Measurements from ENCODE around the gene MEGF11. TPM values are rescaled to one million over a fixed set of nuclear protein-coding genes. Genes with fewer than 3 reads are reported as not detected.

Gene MEGF11
- 0.66 TPM for polyA plus RNA-seq
- long read RNA-seq, donor 1: 0 reads
- long read RNA-seq, donor 2: 0 reads
- long read RNA-seq, donor 3: 0 reads
- long read RNA-seq, donor 4: 0 reads
- long read RNA-seq, donor 5: 0 reads
- long read RNA-seq, donor 6: 0 reads
- long read RNA-seq, donor 7: 0 reads
- long read RNA-seq, donor 8: 0 reads
- long read RNA-seq, donor 9: 0 reads
- long read RNA-seq, donor 10: 0 reads
- long read RNA-seq, donor 11: 0 reads

DNA sequence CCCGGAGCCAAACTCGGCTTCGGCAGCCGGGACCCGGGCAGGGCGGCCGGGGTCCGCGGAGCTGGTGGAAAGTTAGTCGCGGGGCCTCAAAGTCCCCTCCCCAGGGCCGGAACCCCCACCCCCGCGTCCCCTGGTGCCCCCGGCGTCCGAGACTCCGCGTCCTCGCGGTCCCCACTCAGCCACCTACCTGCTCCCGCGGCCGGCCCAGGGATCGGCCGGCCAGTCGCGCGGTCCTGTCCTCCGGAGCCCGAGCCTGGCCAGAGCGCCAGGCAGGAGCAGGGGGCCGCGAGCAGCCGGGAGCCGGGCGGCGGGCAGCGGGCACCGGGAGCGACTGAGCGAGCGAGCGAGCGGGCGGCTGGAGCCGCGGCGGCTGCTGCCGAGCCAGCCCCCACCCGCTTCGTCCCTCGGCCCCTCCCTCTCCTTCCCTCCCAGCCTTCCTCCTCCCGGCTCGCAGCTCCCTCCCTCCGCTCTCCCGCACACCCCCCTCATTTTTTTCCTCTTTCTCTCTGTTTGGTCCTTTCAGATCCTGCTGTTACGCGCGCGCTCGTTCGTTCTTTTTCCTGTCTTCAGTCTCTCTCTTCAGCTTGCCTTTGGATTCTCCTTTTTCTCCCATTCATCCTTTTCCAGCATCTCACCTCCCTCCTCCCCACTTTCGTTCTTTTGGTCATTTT lies at the start of gene MEGF11:
MEGF11 (minus strand) TSS at position 333 of the 671 bp plus-strand sequence. CDS start 125,347 bp downstream, outside the sequence.
- WGBS (ENCODE audit: insufficient coverage, low lambda C conversion rate): 0% methylated on average over 11 of the region's 64 CpGs
- H3K4me3 ChIP-seq (ENCODE audit: low read length): peak within 1 kb of the TSS; percentile 38
- peaks cover 94% of the 10 kb centered on the region for H3K27me3 ChIP-seq (ENCODE audit: control insufficient read depth, insufficient read depth, low read length)
- no peaks in the 10 kb centered on the region for H3K36me3 ChIP-seq (ENCODE audit: control insufficient read depth, insufficient read depth, low read length)
- no peaks in the 10 kb centered on the region for H3K9me3 ChIP-seq (ENCODE audit: control insufficient read depth, low read depth, low read length)
- no peak within 1 kb of the TSS for H3K27ac ChIP-seq (ENCODE audit: low read length)
- H3K4me1 ChIP-seq (ENCODE audit: control insufficient read depth, insufficient read depth, low read length): peaks cover 8% of the 10 kb centered on the region
- peak in 1 of 2 donors; percentile 38 for DNase-seq

- WGBS (ENCODE audit: insufficient coverage, low lambda C conversion rate): 100% methylated on average over 3 of the region's 5 CpGs
- Histone ChIP-seq H3K4me3 (ENCODE audit: low read length) (no peak overlapping the region), H3K4me1 (ENCODE audit: control insufficient read depth, insufficient read depth, low read length) (no peaks in the 10 kb centered on the region), H3K27me3 (ENCODE audit: control insufficient read depth, insufficient read depth, low read length) (no peaks in the 10 kb centered on the region), H3K27ac (ENCODE audit: low read length) (no peak overlapping the region), H3K36me3 (ENCODE audit: control insufficient read depth, insufficient read depth, low read length) (peaks cover 22% of the 10 kb centered on the region), H3K9me3 (ENCODE audit: control insufficient read depth, low read depth, low read length) (no peaks in the 10 kb centered on the region)
- no peak for DNase-seq
Observed at GRCh38 chr15:66302489-66303278, 49.1 kb upstream of the MEGF11 start.

- peaks cover 9% of the 10 kb centered on the region for H3K36me3 ChIP-seq (ENCODE audit: control insufficient read depth, insufficient read depth, low read length)
- DNase-seq: no peak
- H3K4me1 ChIP-seq (ENCODE audit: control insufficient read depth, insufficient read depth, low read length): peaks cover 9% of the 10 kb centered on the region
- no peak overlapping the region for H3K27ac ChIP-seq (ENCODE audit: low read length)
- no peaks in the 10 kb centered on the region for H3K27me3 ChIP-seq (ENCODE audit: control insufficient read depth, insufficient read depth, low read length)
- no CpG with 5 or more reads among the region's 4 CpGs for WGBS (ENCODE audit: insufficient coverage, low lambda C conversion rate)
- peaks cover 1% of the 10 kb centered on the region for H3K9me3 ChIP-seq (ENCODE audit: control insufficient read depth, low read depth, low read length)
- H3K4me3 ChIP-seq (ENCODE audit: low read length): no peak overlapping the region
Observed at GRCh38 chr15:66298803-66299251, 45.3 kb upstream of the MEGF11 start.

GRCh38 chr15:66296186-66296585 lies 42.6 kb upstream of the MEGF11 start:
- Histone ChIP-seq H3K9me3 (ENCODE audit: control insufficient read depth, low read depth, low read length) (peaks cover 2% of the 10 kb centered on the region), H3K4me3 (ENCODE audit: low read length) (no peak overlapping the region), H3K27me3 (ENCODE audit: control insufficient read depth, insufficient read depth, low read length) (no peaks in the 10 kb centered on the region), H3K4me1 (ENCODE audit: control insufficient read depth, insufficient read depth, low read length) (peaks cover 9% of the 10 kb centered on the region), H3K27ac (ENCODE audit: low read length) (no peak overlapping the region), H3K36me3 (ENCODE audit: control insufficient read depth, insufficient read depth, low read length) (peaks cover 7% of the 10 kb centered on the region)
- DNase-seq: no peak
- WGBS (ENCODE audit: insufficient coverage, low lambda C conversion rate): no CpG with 5 or more reads among the region's 5 CpGs

GRCh38 chr15:66294932-66295235 lies 41.3 kb upstream of the MEGF11 start:
- H3K4me3 ChIP-seq (ENCODE audit: low read length): no peak overlapping the region
- no CpG with 5 or more reads among the region's 3 CpGs for WGBS (ENCODE audit: insufficient coverage, low lambda C conversion rate)
- peak in 1 of 2 donors; percentile 18 for DNase-seq
- H3K9me3 ChIP-seq (ENCODE audit: control insufficient read depth, low read depth, low read length): peaks cover 2% of the 10 kb centered on the region
- H3K27me3 ChIP-seq (ENCODE audit: control insufficient read depth, insufficient read depth, low read length): no peaks in the 10 kb centered on the region
- H3K4me1 ChIP-seq (ENCODE audit: control insufficient read depth, insufficient read depth, low read length): peaks cover 9% of the 10 kb centered on the region
- peaks cover 3% of the 10 kb centered on the region for H3K36me3 ChIP-seq (ENCODE audit: control insufficient read depth, insufficient read depth, low read length)
- peak overlapping the region; percentile 92 for H3K27ac ChIP-seq (ENCODE audit: low read length)

- Histone ChIP-seq H3K9me3 (ENCODE audit: control insufficient read depth, low read depth, low read length) (peaks cover 2% of the 10 kb centered on the region), H3K27me3 (ENCODE audit: control insufficient read depth, insufficient read depth, low read length) (no peaks in the 10 kb centered on the region), H3K4me3 (ENCODE audit: low read length) (peak overlapping the region; percentile 69), H3K4me1 (ENCODE audit: control insufficient read depth, insufficient read depth, low read length) (peaks cover 9% of the 10 kb centered on the region), H3K27ac (ENCODE audit: low read length) (peak overlapping the region; percentile 92), H3K36me3 (ENCODE audit: control insufficient read depth, insufficient read depth, low read length) (peaks cover 3% of the 10 kb centered on the region)
- peak; percentile 56 to 79 for DNase-seq
- WGBS (ENCODE audit: insufficient coverage, low lambda C conversion rate): no CpG with 5 or more reads among the region's 16 CpGs
Observed at GRCh38 chr15:66294157-66294931, 40.8 kb upstream of the MEGF11 start.

GRCh38 chr15:66293419-66294156 lies 40.0 kb upstream of the MEGF11 start, which contains the start of gene DIS3L:
Gene DIS3L (plus strand): TSS chr15:66293568. CDS start chr15:66293597, 29 bp downstream.
- Histone ChIP-seq H3K27me3 (ENCODE audit: control insufficient read depth, insufficient read depth, low read length) (no peaks in the 10 kb centered on the region), H3K36me3 (ENCODE audit: control insufficient read depth, insufficient read depth, low read length) (peaks cover 3% of the 10 kb centered on the region), H3K4me3 (ENCODE audit: low read length) (peak within 1 kb of the TSS; percentile 69), H3K4me1 (ENCODE audit: control insufficient read depth, insufficient read depth, low read length) (peaks cover 9% of the 10 kb centered on the region), H3K27ac (ENCODE audit: low read length) (peak within 1 kb of the TSS; percentile 93), H3K9me3 (ENCODE audit: control insufficient read depth, low read depth, low read length) (peaks cover 2% of the 10 kb centered on the region)
- peak; percentile 45 to 86 for DNase-seq
- no CpG with 5 or more reads among the region's 92 CpGs for WGBS (ENCODE audit: insufficient coverage, low lambda C conversion rate)

DNA sequence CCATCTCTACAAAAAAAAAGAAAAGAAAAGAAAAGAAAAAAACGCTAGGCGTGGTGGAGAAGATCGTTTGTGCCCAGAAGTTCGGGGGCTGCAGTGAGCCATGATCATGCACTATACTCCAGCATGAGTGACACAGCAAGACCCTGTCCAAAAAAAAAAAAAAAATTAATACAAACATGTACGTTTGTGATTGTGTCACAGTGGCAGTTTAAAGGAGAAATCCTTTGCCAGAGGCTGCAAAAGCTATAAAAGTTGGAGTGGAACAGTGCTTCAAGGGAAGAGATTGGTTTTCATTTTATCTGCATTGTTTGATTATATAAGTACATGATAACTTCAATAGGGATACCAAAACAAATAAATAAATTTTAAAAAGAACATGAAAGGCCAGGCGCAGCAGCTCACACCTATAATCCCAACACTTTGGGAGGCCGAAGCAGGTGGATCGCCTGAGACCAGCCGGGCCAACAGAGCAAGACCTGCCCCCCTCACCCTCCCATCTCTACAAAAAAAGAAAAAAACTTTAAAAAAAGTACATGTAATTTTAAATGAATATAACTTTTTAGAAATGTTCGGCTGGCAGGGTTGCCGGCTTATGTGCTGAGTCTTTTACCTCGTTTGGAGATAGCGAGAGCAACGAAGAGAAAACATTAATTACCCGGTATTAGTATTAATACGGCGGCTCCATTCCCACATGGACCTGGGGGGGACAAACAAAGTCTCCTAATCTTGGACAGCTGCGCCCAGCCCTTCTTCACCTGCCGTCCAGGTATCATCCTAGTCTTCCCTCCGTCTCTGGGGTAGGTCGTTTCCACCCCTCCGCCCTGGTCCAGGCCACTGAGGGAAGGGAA lies 39.2 kb upstream of the MEGF11 start:
- Histone ChIP-seq H3K27ac (ENCODE audit: low read length) (peak overlapping the region; percentile 93), H3K27me3 (ENCODE audit: control insufficient read depth, insufficient read depth, low read length) (no peaks in the 10 kb centered on the region), H3K4me3 (ENCODE audit: low read length) (peak overlapping the region; percentile 69), H3K4me1 (ENCODE audit: control insufficient read depth, insufficient read depth, low read length) (peaks cover 11% of the 10 kb centered on the region), H3K36me3 (ENCODE audit: control insufficient read depth, insufficient read depth, low read length) (peaks cover 2% of the 10 kb centered on the region), H3K9me3 (ENCODE audit: control insufficient read depth, low read depth, low read length) (peaks cover 2% of the 10 kb centered on the region)
- WGBS (ENCODE audit: insufficient coverage, low lambda C conversion rate): 72% methylated on average over 4 of the region's 22 CpGs
- peak in 1 of 2 donors; percentile 13 for DNase-seq
